Skeletal muscle satellite cell (primary cell): ENCODE results near the gene CASTOR1.

ENCODE experiments used
- H3K27me3 ChIP-seq: 2 replicates; pipeline ENCODE4 v1.7.0; 2013; ENCODE audit warnings: low read length; ENCODE audit not compliant: control insufficient read depth, insufficient read depth
- H3K36me3 ChIP-seq: 2 replicates; pipeline ENCODE4 v1.7.0; 2013; ENCODE audit warnings: mild to moderate bottlenecking, control low read depth, low read length; ENCODE audit not compliant: insufficient read depth
- H3K4me1 ChIP-seq: 2 replicates; pipeline ENCODE4 v1.7.0; 2013; ENCODE audit warnings: low read length; ENCODE audit not compliant: control insufficient read depth, insufficient read depth
- H3K4me2 ChIP-seq: 2 replicates; pipeline ENCODE4 v1.7.0; 2013; ENCODE audit warnings: mild to moderate bottlenecking, low read length
- H3K4me3 ChIP-seq: 2 replicates; pipeline ENCODE4 v1.7.0; 2013; ENCODE audit warnings: low read length
- H3K9ac ChIP-seq: 2 replicates; pipeline ENCODE4 v1.7.0; 2013; ENCODE audit warnings: mild to moderate bottlenecking, low read depth, low read length, moderate library complexity
- H3K9me3 ChIP-seq: replicated peaks from 2 replicates; pipeline ENCODE4 v1.7.0; 2013; ENCODE audit warnings: mild to moderate bottlenecking, control low read depth, low read length

The CASTOR1 gene

GRCh38 chr22:30296324-30296723 lies 7.0 kb upstream of the CASTOR1 start:
- Histone ChIP-seq H3K4me3 (no peak overlapping the region), H3K27me3 (no peaks in the 10 kb centered on the region)

GRCh38 chr22:30295576-30295975 lies 6.3 kb upstream of the CASTOR1 start:
- no peaks in the 10 kb centered on the region for H3K9me3 ChIP-seq
- peaks cover 10% of the 10 kb centered on the region for H3K4me1 ChIP-seq
- no peak overlapping the region for H3K4me2 ChIP-seq
- H3K4me3 ChIP-seq, result no peak overlapping the region
- no peaks in the 10 kb centered on the region for H3K27me3 ChIP-seq
- no peak overlapping the region for H3K9ac ChIP-seq
- peaks cover 71% of the 10 kb centered on the region for H3K36me3 ChIP-seq

More at GRCh38 chr22:30296324-30296723, 7.0 kb upstream of the CASTOR1 start:
- no peaks in the 10 kb centered on the region for H3K9me3 ChIP-seq
- H3K36me3 ChIP-seq, result peaks cover 77% of the 10 kb centered on the region
- no peak overlapping the region for H3K9ac ChIP-seq
- H3K4me2 ChIP-seq, result no peak overlapping the region
- H3K4me1 ChIP-seq, result peaks cover 2% of the 10 kb centered on the region

- no peak overlapping the region for H3K4me2 ChIP-seq
- H3K9ac ChIP-seq, result no peak overlapping the region
- no peaks in the 10 kb centered on the region for H3K9me3 ChIP-seq
- no peaks in the 10 kb centered on the region for H3K27me3 ChIP-seq
- H3K36me3 ChIP-seq, result peaks cover 67% of the 10 kb centered on the region
- no peak overlapping the region for H3K4me3 ChIP-seq
- peaks cover 17% of the 10 kb centered on the region for H3K4me1 ChIP-seq
Observed at GRCh38 chr22:30294830-30295229, 5.5 kb upstream of the CASTOR1 start.

- Histone ChIP-seq H3K9ac (no peak overlapping the region), H3K4me2 (no peak overlapping the region), H3K4me1 (peaks cover 19% of the 10 kb centered on the region), H3K4me3 (no peak overlapping the region), H3K27me3 (no peaks in the 10 kb centered on the region), H3K9me3 (no peaks in the 10 kb centered on the region), H3K36me3 (peaks cover 63% of the 10 kb centered on the region)
Observed at GRCh38 chr22:30294066-30294465, 4.8 kb upstream of the CASTOR1 start.

- H3K4me1 ChIP-seq, result peaks cover 28% of the 10 kb centered on the region
Observed at GRCh38 chr22:30293026-30293425, 3.7 kb upstream of the CASTOR1 start.

GRCh38 chr22:30292069-30292970 lies 3.0 kb upstream of the CASTOR1 start:
- Histone ChIP-seq H3K27me3 (no peaks in the 10 kb centered on the region), H3K4me1 (peaks cover 31% of the 10 kb centered on the region), H3K36me3 (peaks cover 48% of the 10 kb centered on the region), H3K4me3 (no peak overlapping the region), H3K9me3 (no peaks in the 10 kb centered on the region), H3K9ac (no peak overlapping the region), H3K4me2 (no peak overlapping the region)

More at GRCh38 chr22:30293026-30293425, 3.7 kb upstream of the CASTOR1 start:
- Histone ChIP-seq H3K27me3 (no peaks in the 10 kb centered on the region), H3K36me3 (peaks cover 53% of the 10 kb centered on the region), H3K4me2 (no peak overlapping the region), H3K9me3 (no peaks in the 10 kb centered on the region), H3K9ac (no peak overlapping the region), H3K4me3 (no peak overlapping the region)

GRCh38 chr22:30291058-30291892 lies 2.0 kb upstream of the CASTOR1 start:
- H3K4me2 ChIP-seq, result peak overlapping the region; percentile 33
- H3K4me1 ChIP-seq, result peaks cover 31% of the 10 kb centered on the region
- H3K4me3 ChIP-seq, result no peak overlapping the region
- H3K36me3 ChIP-seq, result peaks cover 38% of the 10 kb centered on the region
- peak overlapping the region; percentile 2 for H3K9ac ChIP-seq
- no peaks in the 10 kb centered on the region for H3K27me3 ChIP-seq
- no peaks in the 10 kb centered on the region for H3K9me3 ChIP-seq

GRCh38 chr22:30290342-30291057 lies 1.2 kb upstream of the CASTOR1 start:
- H3K4me3 ChIP-seq, result no peak overlapping the region
- no peaks in the 10 kb centered on the region for H3K27me3 ChIP-seq
- peak overlapping the region; percentile 99 for H3K4me2 ChIP-seq
- H3K36me3 ChIP-seq, result peaks cover 35% of the 10 kb centered on the region
- peaks cover 31% of the 10 kb centered on the region for H3K4me1 ChIP-seq
- no peaks in the 10 kb centered on the region for H3K9me3 ChIP-seq
- H3K9ac ChIP-seq, result peak overlapping the region; percentile 57

- H3K4me2 ChIP-seq, result peak overlapping the region; percentile 99
- H3K4me1 ChIP-seq, result peaks cover 31% of the 10 kb centered on the region
- H3K9me3 ChIP-seq, result no peaks in the 10 kb centered on the region
- peak overlapping the region; percentile 57 for H3K9ac ChIP-seq
- H3K27me3 ChIP-seq, result no peaks in the 10 kb centered on the region
- H3K36me3 ChIP-seq, result peaks cover 30% of the 10 kb centered on the region
- peak overlapping the region; percentile 91 for H3K4me3 ChIP-seq
Observed at GRCh38 chr22:30289980-30290313, 642 bp upstream of the CASTOR1 start.

GRCh38 chr22:30288419-30289140 lies 725 bp downstream of the CASTOR1 start:
- H3K27me3 ChIP-seq, result no peaks in the 10 kb centered on the region
- peaks cover 16% of the 10 kb centered on the region for H3K36me3 ChIP-seq
- H3K4me1 ChIP-seq, result peaks cover 31% of the 10 kb centered on the region
- H3K9me3 ChIP-seq, result no peaks in the 10 kb centered on the region
- H3K4me2 ChIP-seq, result peak overlapping the region; percentile 99
- peak overlapping the region; percentile 91 for H3K4me3 ChIP-seq
- peak overlapping the region; percentile 85 for H3K9ac ChIP-seq
